ENCODE measurements around the gene ENTHD1. TPM values are rescaled to one million over a fixed set of nuclear protein-coding genes. Genes with fewer than 3 reads are reported as not detected.

The ENTHD1 gene
- total and polyA plus RNA-seq, 9 of the 15 experiments (the other 6 are each of a cell fraction or from before 2014, with no cell fraction given), result 0.13 to 0.98 (median 0.35) TPM

DNA sequence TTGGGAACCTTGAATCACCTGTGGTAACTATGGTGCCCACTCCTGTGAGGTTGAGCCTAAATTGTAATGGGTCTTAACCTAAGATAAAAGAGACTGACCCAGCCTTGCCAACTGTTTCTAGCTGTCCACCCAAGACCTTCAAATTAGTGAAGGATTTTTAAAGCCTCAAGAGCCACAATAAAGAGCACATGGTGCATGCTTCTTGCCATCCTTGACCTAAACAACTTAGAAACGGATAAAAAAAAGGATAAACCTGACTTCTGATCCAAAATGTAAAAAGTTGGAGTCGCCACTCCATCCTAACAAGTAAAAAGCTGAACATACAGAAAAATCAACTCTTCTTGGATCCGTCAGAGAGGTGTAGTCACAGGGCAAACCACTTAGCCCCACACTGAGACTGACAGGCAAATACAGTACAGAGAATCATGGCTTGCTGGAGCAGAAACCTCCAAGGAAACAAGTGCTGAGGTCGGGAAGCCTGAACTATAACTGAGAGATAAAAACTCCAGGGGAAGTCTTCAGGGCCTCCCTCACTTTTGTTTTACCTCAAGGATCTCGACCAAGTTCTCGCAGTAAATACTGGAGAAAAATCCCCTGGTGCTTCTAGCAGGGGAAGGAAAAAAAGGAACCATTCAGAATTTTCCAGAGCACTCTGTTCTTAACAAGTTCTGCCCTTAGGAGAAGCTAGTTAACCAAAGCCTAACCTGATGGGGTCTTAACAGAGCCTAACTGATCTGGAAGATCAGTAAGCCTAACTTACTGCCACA, 16.3 kb downstream of the ENTHD1 start:
- DNase-seq (ENCODE audit: extremely low read depth in 1 of 4, low spot score in 3 of 4), result no peak
- H3K27ac ChIP-seq (ENCODE audit: extremely low read depth, low read depth, low read length), result peak overlapping the region; percentile 14; the same call in 2 of the 3 replicates
- no peaks in the 10 kb centered on the region for H3K27me3 ChIP-seq (ENCODE audit: control insufficient read depth in 2 of 2, insufficient read depth in 2 of 2, low read length in 2 of 2)
- ChIA-PET CTCF (ENCODE audit: low intra/inter-chr PET ratio) (no interaction called here), POLR2A (interaction anchor here (0.6 kb wide), 1 partner anchor 1452 kb away, joined by 3 read pairs; no protein-coding TSS in a partner anchor)
- H3K9me1 ChIP-seq (ENCODE audit: control insufficient read depth, insufficient read depth, low read length), result no peaks in the 10 kb centered on the region
- ATAC-seq, result peak; percentile 55; the same call in 2 of the 3 replicates
- H4K20me1 ChIP-seq (replicated peaks; ENCODE audit: control insufficient read depth, insufficient read depth, low read length), result no peaks in the 10 kb centered on the region
- H3K4me2 ChIP-seq (ENCODE audit: insufficient read depth, low read length), result no peak overlapping the region
- in situ Hi-C loops (cut with MboI) (no loop called here), intact Hi-C loops (cut with micrococcal nuclease) (no loop called here)
- BruUV-seq (replicated peaks), result no TSS peak
- no peaks in the 10 kb centered on the region for H3K79me2 ChIP-seq (ENCODE audit: control insufficient read depth, insufficient read depth, low read length)
- peaks cover 0 to 16% of the 10 kb centered on the region in 2 experiments; a peak in 2 of 5 replicates for H3K4me1 ChIP-seq (replicated peaks in 1 of 2; ENCODE audit: control insufficient read depth in 2 of 2, insufficient read depth in 2 of 2, low read length in 2 of 2)
- 0 out of 4 replicates have a peak overlapping the region, but pooled peaks of 1 of the 2 experiments have one; percentile 1 for H3K9ac ChIP-seq (ENCODE audit: insufficient read depth in 1 of 2, low read depth in 2 of 2, low read length in 2 of 2)
- no peaks in the 10 kb centered on the region for H3K36me3 ChIP-seq (ENCODE audit: control insufficient read depth, insufficient read depth, low read length)
- 26% methylated on average over 6 of the region's 6 CpGs for WGBS (ENCODE audit: insufficient coverage, low coverage, missing lambda C conversion rate)
- no peak overlapping the region for H3K4me3 ChIP-seq
- peak; percentile 19 for FAIRE-seq
- H2AFZ ChIP-seq (ENCODE audit: low read depth, low read length), result peak overlapping the region; percentile 76
- H3K9me3 ChIP-seq (replicated peaks; ENCODE audit: control insufficient read depth, insufficient read depth, low read depth, low read length), result no peaks in the 10 kb centered on the region
- TF ChIP-seq, protein P1, sequence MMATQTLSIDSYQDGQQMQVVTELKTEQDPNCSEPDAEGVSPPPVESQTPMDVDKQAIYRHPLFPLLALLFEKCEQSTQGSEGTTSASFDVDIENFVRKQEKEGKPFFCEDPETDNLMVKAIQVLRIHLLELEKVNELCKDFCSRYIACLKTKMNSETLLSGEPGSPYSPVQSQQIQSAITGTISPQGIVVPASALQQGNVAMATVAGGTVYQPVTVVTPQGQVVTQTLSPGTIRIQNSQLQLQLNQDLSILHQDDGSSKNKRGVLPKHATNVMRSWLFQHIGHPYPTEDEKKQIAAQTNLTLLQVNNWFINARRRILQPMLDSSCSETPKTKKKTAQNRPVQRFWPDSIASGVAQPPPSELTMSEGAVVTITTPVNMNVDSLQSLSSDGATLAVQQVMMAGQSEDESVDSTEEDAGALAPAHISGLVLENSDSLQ (IDR thresholded peaks at IDR 0.05), result peak; percentile 57; the same call in 1 of the 2 replicates
- TF ChIP-seq, protein P2, sequence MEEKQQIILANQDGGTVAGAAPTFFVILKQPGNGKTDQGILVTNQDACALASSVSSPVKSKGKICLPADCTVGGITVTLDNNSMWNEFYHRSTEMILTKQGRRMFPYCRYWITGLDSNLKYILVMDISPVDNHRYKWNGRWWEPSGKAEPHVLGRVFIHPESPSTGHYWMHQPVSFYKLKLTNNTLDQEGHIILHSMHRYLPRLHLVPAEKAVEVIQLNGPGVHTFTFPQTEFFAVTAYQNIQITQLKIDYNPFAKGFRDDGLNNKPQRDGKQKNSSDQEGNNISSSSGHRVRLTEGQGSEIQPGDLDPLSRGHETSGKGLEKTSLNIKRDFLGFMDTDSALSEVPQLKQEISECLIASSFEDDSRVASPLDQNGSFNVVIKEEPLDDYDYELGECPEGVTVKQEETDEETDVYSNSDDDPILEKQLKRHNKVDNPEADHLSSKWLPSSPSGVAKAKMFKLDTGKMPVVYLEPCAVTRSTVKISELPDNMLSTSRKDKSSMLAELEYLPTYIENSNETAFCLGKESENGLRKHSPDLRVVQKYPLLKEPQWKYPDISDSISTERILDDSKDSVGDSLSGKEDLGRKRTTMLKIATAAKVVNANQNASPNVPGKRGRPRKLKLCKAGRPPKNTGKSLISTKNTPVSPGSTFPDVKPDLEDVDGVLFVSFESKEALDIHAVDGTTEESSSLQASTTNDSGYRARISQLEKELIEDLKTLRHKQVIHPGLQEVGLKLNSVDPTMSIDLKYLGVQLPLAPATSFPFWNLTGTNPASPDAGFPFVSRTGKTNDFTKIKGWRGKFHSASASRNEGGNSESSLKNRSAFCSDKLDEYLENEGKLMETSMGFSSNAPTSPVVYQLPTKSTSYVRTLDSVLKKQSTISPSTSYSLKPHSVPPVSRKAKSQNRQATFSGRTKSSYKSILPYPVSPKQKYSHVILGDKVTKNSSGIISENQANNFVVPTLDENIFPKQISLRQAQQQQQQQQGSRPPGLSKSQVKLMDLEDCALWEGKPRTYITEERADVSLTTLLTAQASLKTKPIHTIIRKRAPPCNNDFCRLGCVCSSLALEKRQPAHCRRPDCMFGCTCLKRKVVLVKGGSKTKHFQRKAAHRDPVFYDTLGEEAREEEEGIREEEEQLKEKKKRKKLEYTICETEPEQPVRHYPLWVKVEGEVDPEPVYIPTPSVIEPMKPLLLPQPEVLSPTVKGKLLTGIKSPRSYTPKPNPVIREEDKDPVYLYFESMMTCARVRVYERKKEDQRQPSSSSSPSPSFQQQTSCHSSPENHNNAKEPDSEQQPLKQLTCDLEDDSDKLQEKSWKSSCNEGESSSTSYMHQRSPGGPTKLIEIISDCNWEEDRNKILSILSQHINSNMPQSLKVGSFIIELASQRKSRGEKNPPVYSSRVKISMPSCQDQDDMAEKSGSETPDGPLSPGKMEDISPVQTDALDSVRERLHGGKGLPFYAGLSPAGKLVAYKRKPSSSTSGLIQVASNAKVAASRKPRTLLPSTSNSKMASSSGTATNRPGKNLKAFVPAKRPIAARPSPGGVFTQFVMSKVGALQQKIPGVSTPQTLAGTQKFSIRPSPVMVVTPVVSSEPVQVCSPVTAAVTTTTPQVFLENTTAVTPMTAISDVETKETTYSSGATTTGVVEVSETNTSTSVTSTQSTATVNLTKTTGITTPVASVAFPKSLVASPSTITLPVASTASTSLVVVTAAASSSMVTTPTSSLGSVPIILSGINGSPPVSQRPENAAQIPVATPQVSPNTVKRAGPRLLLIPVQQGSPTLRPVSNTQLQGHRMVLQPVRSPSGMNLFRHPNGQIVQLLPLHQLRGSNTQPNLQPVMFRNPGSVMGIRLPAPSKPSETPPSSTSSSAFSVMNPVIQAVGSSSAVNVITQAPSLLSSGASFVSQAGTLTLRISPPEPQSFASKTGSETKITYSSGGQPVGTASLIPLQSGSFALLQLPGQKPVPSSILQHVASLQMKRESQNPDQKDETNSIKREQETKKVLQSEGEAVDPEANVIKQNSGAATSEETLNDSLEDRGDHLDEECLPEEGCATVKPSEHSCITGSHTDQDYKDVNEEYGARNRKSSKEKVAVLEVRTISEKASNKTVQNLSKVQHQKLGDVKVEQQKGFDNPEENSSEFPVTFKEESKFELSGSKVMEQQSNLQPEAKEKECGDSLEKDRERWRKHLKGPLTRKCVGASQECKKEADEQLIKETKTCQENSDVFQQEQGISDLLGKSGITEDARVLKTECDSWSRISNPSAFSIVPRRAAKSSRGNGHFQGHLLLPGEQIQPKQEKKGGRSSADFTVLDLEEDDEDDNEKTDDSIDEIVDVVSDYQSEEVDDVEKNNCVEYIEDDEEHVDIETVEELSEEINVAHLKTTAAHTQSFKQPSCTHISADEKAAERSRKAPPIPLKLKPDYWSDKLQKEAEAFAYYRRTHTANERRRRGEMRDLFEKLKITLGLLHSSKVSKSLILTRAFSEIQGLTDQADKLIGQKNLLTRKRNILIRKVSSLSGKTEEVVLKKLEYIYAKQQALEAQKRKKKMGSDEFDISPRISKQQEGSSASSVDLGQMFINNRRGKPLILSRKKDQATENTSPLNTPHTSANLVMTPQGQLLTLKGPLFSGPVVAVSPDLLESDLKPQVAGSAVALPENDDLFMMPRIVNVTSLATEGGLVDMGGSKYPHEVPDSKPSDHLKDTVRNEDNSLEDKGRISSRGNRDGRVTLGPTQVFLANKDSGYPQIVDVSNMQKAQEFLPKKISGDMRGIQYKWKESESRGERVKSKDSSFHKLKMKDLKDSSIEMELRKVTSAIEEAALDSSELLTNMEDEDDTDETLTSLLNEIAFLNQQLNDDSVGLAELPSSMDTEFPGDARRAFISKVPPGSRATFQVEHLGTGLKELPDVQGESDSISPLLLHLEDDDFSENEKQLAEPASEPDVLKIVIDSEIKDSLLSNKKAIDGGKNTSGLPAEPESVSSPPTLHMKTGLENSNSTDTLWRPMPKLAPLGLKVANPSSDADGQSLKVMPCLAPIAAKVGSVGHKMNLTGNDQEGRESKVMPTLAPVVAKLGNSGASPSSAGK (IDR thresholded peaks at IDR 0.05), result peak; percentile 59
- TF ChIP-seq SMAD4 (CRISPR knock-in tag; conservative IDR thresholded peaks at IDR 0.05) (0 out of 2 replicates have a peak, but pooled peaks have one; percentile 9), L3MBTL2 (IDR thresholded peaks at IDR 0.05) (peak; percentile 52), ZNF239 (CRISPR knock-in tag; IDR thresholded peaks at IDR 0.05) (no peak), ZNF57 (CRISPR knock-in tag; IDR thresholded peaks at IDR 0.05) (no peak)
- TF ChIP-seq, protein P3, sequence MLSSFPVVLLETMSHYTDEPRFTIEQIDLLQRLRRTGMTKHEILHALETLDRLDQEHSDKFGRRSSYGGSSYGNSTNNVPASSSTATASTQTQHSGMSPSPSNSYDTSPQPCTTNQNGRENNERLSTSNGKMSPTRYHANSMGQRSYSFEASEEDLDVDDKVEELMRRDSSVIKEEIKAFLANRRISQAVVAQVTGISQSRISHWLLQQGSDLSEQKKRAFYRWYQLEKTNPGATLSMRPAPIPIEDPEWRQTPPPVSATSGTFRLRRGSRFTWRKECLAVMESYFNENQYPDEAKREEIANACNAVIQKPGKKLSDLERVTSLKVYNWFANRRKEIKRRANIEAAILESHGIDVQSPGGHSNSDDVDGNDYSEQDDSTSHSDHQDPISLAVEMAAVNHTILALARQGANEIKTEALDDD (IDR thresholded peaks at IDR 0.05), result peak; percentile 84

All from K562 (cell line).